ENCODE data around the gene PTPN13.

GRCh38 chr4:86857341-86858052 is 263.4 kb downstream of the PTPN13 start:
- TF ChIP-seq CTCF (conservative IDR thresholded peaks at IDR 0.05; ENCODE audit: low read depth, low read length) (no peak), EZH2 (IDR thresholded peaks at IDR 0.05; ENCODE audit: borderline replicate concordance, low read depth, low read length, poor library complexity, severe bottlenecking) (no peak)
